Endothelial cell of umbilical vein (primary cell): ENCODE data around the gene KLHL30. TPM values are rescaled to one million over a fixed set of nuclear protein-coding genes. Genes with fewer than 3 reads are reported as not detected.

ENCODE experiments used
- BruUV-seq: library from RNA; stranded (reverse); fragments of 400-500 nt; replicated peaks from 2 replicates; lab custom pipeline; 2021; lab: Mats Ljungman, UMichigan
- CTCF ChIA-PET: fragments of 300-600, 350-600 bp; sonication (Branson Sonifier 250); formaldehyde crosslinking; loops from one replicate; lab custom pipeline; 2021; ENCODE audit warnings: antibody characterized with exemption, inconsistent platforms; lab: Charles Lee
- POLR2A ChIA-PET: fragments of 300-600, 350-600 bp; sonication (Branson Sonifier 250); formaldehyde crosslinking; loops from one replicate; lab custom pipeline; 2021; ENCODE audit warnings: antibody characterized with exemption, inconsistent platforms; lab: Charles Lee
- DNase-seq: peaks from one replicate; pipeline ENCODE4 v3.0.0-alpha.2; 2011; ENCODE audit warnings: low read depth, low spot score
- FAIRE-seq: peaks from 2 replicates; lab custom pipeline; 2011; peaks lifted over from hg19 to GRCh38; lab: Jason Lieb, UNC
- H2AFZ ChIP-seq: 2 replicates; pipeline ENCODE4 v1.6.0; 2012; ENCODE audit warnings: low read depth, low read length, control low read depth, inconsistent platforms
- H3K27ac ChIP-seq: 2 replicates; pipeline ENCODE4 v1.5.1; 2011; ENCODE audit warnings: low read depth, mild to moderate bottlenecking, control low read depth, low read length, moderate library complexity; ENCODE audit not compliant: insufficient read depth
- H3K27me3 ChIP-seq, 2 experiments: 2 replicates each; pipeline versions ENCODE4 v1.6.0 to v1.6.1; 2011; ENCODE audit warnings: low read length in 2 of 2, mixed read lengths in 1 of 2; ENCODE audit not compliant: control insufficient read depth in 2 of 2, insufficient read depth in 2 of 2
- H3K36me3 ChIP-seq, 2 experiments: 2 replicates in 1 of 2; 3 replicates in 1 of 2; pipeline ENCODE4 v1.5.1; 2011; ENCODE audit warnings: low read length in 2 of 2, mild to moderate bottlenecking in 1 of 2, moderate library complexity in 1 of 2; ENCODE audit not compliant: control insufficient read depth in 2 of 2, insufficient read depth in 2 of 2; ENCODE audit errors: extremely low read depth in 1 of 2
- H3K4me1 ChIP-seq: 3 replicates; pipeline ENCODE4 v1.5.1; 2011; ENCODE audit warnings: mild to moderate bottlenecking, low read length; ENCODE audit not compliant: control insufficient read depth, insufficient read depth; ENCODE audit errors: extremely low read depth
- H3K4me2 ChIP-seq: 2 replicates; pipeline ENCODE4 v1.6.1; 2011; ENCODE audit warnings: low read length, control low read depth, mixed read lengths; ENCODE audit not compliant: insufficient read depth
- H3K4me3 ChIP-seq, 3 experiments: fragments of 200-600 bp in 1 of 3; sonication (generic), shearing (Covaris generic) in 1 of 3; replicated peaks in 1 of 3; 2 replicates each; pipeline ENCODE4 v1.5.1; 2011 to 2016; ENCODE audit warnings: control low read depth in 3 of 3, low read length in 3 of 3, mild to moderate bottlenecking in 2 of 3, inconsistent platforms in 1 of 3, low read depth in 1 of 3, moderate library complexity in 1 of 3; ENCODE audit not compliant: insufficient read depth in 1 of 3
- H3K79me2 ChIP-seq: 2 replicates; pipeline ENCODE4 v1.6.0; 2012; ENCODE audit warnings: low read length, inconsistent platforms; ENCODE audit not compliant: control insufficient read depth, insufficient read depth
- H3K9ac ChIP-seq: replicated peaks from 2 replicates; pipeline ENCODE3; 2011; ENCODE audit warnings: low read length, control low read depth; ENCODE audit not compliant: insufficient read depth; ENCODE audit errors: extremely low read depth
- H3K9me1 ChIP-seq: replicated peaks from 3 replicates; pipeline ENCODE4 v1.6.0; 2011; ENCODE audit warnings: mild to moderate bottlenecking, low read length; ENCODE audit not compliant: control insufficient read depth, insufficient read depth; ENCODE audit errors: extremely low read depth
- H3K9me3 ChIP-seq: replicated peaks from 2 replicates; pipeline ENCODE4 v1.5.1; 2012; ENCODE audit warnings: low read length, inconsistent platforms; ENCODE audit not compliant: control insufficient read depth, insufficient read depth
- H4K20me1 ChIP-seq: replicated peaks from 2 replicates; pipeline ENCODE3; 2011; ENCODE audit warnings: mild to moderate bottlenecking, low read length; ENCODE audit not compliant: control insufficient read depth, insufficient read depth; ENCODE audit errors: extremely low read depth
- EZH2 ChIP-seq: IDR thresholded peaks from 2 replicates; pipeline ENCODE4 v1.6.1; 2012; ENCODE audit warnings: borderline replicate concordance, low read depth, mild to moderate bottlenecking, moderate library complexity, low read length, inconsistent platforms; ENCODE audit not compliant: severe bottlenecking
- FOS ChIP-seq: IDR thresholded peaks from 2 replicates; pipeline ENCODE4 v1.6.1; 2011; ENCODE audit warnings: mild to moderate bottlenecking, low read length, moderate library complexity, borderline replicate concordance; ENCODE audit not compliant: insufficient read depth
- GATA2 ChIP-seq: IDR thresholded peaks from 2 replicates; pipeline ENCODE4 v1.7.0; 2011; ENCODE audit warnings: low read depth, mild to moderate bottlenecking, moderate library complexity, mixed read lengths, low read length; ENCODE audit not compliant: insufficient read length, insufficient read depth
- JUN ChIP-seq: IDR thresholded peaks from 2 replicates; pipeline ENCODE4 v1.6.1; 2011; ENCODE audit warnings: borderline replicate concordance, low read depth; ENCODE audit not compliant: insufficient read length, insufficient read depth
- POLR2A ChIP-seq: IDR thresholded peaks from 2 replicates; pipeline ENCODE4 v1.6.1; 2012; ENCODE audit warnings: low read depth, mild to moderate bottlenecking, control low read depth, low read length
- POLR2AphosphoS5 ChIP-seq: IDR thresholded peaks from 2 replicates; pipeline ENCODE4 v1.6.1; 2012; ENCODE audit warnings: low read depth, mild to moderate bottlenecking, control low read depth, low read length, moderate library complexity; ENCODE audit not compliant: insufficient read depth
- dilution Hi-C: fragments of 300-500 bp; cut with MboI; formaldehyde crosslinking; loops from one replicate; pipeline ENCODE4 v1.15.0; 2019; ENCODE audit warnings: low sequenced_read_pairs; ENCODE audit not compliant: extremely low pct_ligation_motif_present
- intact Hi-C: fragments of 100-400 bp; cut with micrococcal nuclease; formaldehyde crosslinking; loops from one replicate; pipeline ENCODE4 v1.10.0; 2022
- polyA plus RNA-seq, 4 experiments: library from polyadenylated mRNA; depleted of rRNA in 3 of 4; stranded (reverse) in 3 of 4; unstranded in 1 of 4; fragments of >200 nt; gene quantifications; 2 replicates each; pipeline versions ENCODE4 v1.2.1 to v1.2.3, GENCODE V29; 2011 to 2012; ENCODE audit warnings: missing spikeins in 1 of 4
- total RNA-seq: library from RNA; stranded (reverse); gene quantifications from 2 replicates; pipeline ENCODE4 v1.2.3, GENCODE V29; 2021
- TF ChIP-seq, protein P1 (sequence below), 2 donors: IDR thresholded peaks; 1 replicate in 1 of 2; 2 replicates in 1 of 2; pipeline ENCODE4 v1.5.1; 2011; ENCODE audit warnings: low read length in 2 of 2, mild to moderate bottlenecking in 2 of 2, moderate library complexity in 2 of 2, control low read depth in 1 of 2, inconsistent platforms in 1 of 2, low read depth in 1 of 2; ENCODE audit not compliant: insufficient read depth in 1 of 2; ENCODE audit errors: extremely low read depth in 1 of 2

The KLHL30 gene
- total and polyA plus RNA-seq, 2 donors (not counting 3 experiments of a cell fraction or from before 2014, with no cell fraction given) = not detected

DNA sequence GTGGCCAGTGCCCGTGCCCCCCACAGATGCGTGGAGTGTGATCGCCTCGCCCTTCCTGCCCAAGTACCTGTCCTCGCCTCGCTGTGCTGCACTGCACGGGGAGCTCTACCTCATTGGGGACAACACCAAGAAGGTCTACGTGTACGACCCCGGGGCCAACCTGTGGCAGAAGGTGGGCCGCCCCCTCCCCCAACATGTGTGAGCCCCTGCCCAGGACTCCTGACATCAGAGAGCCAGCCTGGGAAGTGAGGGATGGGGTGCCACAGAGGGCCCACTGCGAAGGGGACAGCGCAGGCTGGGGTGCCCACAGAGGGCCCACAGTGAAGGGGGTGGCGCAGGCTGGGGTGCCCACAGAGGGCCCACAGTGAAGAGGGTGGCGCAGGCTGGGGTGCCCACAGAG, 10.5 kb downstream of the KLHL30 start:
- no peak for FAIRE-seq
- Histone ChIP-seq H3K9me3 (no peaks in the 10 kb centered on the region), H3K4me3 (no peak overlapping the region), H3K9ac (no peak overlapping the region), H3K27ac (no peak overlapping the region), H3K27me3 (no peaks in the 10 kb centered on the region), H3K9me1 (no peaks in the 10 kb centered on the region), H3K79me2 (no peaks in the 10 kb centered on the region), H3K36me3 (no peaks in the 10 kb centered on the region), H2AFZ (no peak overlapping the region), H3K4me2 (no peak overlapping the region), H3K4me1 (no peaks in the 10 kb centered on the region), H4K20me1 (no peaks in the 10 kb centered on the region)
- no peak for DNase-seq
- dilution Hi-C loops (no loop called here), intact Hi-C loops (no loop called here)
- CTCF ChIA-PET = no interaction called here
- POLR2A ChIA-PET = no interaction called here
- BruUV-seq = no TSS peak
- TF ChIP-seq GATA2 (no peak), POLR2A (no peak)

- H3K9me3 ChIP-seq = no peaks in the 10 kb centered on the region
- H3K79me2 ChIP-seq = no peaks in the 10 kb centered on the region
- H3K9me1 ChIP-seq = no peaks in the 10 kb centered on the region
- ChIA-PET CTCF (no interaction called here), POLR2A (no interaction called here)
- H3K4me2 ChIP-seq = no peak overlapping the region
- dilution Hi-C loops (no loop called here), intact Hi-C loops (no loop called here)
- no peak overlapping the region for H2AFZ ChIP-seq
- TF ChIP-seq FOS = no peak
- no peak for TF ChIP-seq GATA2
- TF ChIP-seq JUN = no peak
- TF ChIP-seq, protein P1, sequence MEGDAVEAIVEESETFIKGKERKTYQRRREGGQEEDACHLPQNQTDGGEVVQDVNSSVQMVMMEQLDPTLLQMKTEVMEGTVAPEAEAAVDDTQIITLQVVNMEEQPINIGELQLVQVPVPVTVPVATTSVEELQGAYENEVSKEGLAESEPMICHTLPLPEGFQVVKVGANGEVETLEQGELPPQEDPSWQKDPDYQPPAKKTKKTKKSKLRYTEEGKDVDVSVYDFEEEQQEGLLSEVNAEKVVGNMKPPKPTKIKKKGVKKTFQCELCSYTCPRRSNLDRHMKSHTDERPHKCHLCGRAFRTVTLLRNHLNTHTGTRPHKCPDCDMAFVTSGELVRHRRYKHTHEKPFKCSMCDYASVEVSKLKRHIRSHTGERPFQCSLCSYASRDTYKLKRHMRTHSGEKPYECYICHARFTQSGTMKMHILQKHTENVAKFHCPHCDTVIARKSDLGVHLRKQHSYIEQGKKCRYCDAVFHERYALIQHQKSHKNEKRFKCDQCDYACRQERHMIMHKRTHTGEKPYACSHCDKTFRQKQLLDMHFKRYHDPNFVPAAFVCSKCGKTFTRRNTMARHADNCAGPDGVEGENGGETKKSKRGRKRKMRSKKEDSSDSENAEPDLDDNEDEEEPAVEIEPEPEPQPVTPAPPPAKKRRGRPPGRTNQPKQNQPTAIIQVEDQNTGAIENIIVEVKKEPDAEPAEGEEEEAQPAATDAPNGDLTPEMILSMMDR (IDR thresholded peaks at IDR 0.05; ENCODE audit: extremely low read depth in 1 of 2, insufficient read depth in 1 of 2, low read depth in 1 of 2, low read length in 2 of 2) = no peak
- TF ChIP-seq POLR2A = no peak
- no peak for TF ChIP-seq EZH2
- TF ChIP-seq POLR2AphosphoS5 = no peak
- no peak overlapping the region for H3K27ac ChIP-seq
- DNase-seq = no peak
- H3K4me1 ChIP-seq = no peaks in the 10 kb centered on the region
- no TSS peak for BruUV-seq
- H4K20me1 ChIP-seq = no peaks in the 10 kb centered on the region
- H3K27me3 ChIP-seq = no peaks in the 10 kb centered on the region
- H3K4me3 ChIP-seq = no peak overlapping the region
- no peak overlapping the region for H3K9ac ChIP-seq
- no peak for FAIRE-seq
- H3K36me3 ChIP-seq = no peaks in the 10 kb centered on the region
These were observed 11.5 kb downstream of the KLHL30 start for GRCh38 chr2:238149841-238150572.
